PFSK-1 (cell line): ENCODE data around the gene NAT9. TPM values are rescaled to one million over a fixed set of nuclear protein-coding genes. Genes with fewer than 3 reads are reported as not detected.

Source experiments
- FOXP2 ChIP-seq: optimal IDR thresholded peaks from 2 replicates; pipeline ENCODE3; 2011; ENCODE audit warnings: borderline replicate concordance, control low read depth, inconsistent platforms; ENCODE audit not compliant: insufficient read depth; ENCODE audit errors: extremely low read length, extremely low read depth
- POLR2AphosphoS5 ChIP-seq: IDR thresholded peaks from 2 replicates; pipeline ENCODE4 v1.6.1; 2012; ENCODE audit warnings: low read depth, mild to moderate bottlenecking, control low read depth, low read length, moderate library complexity
- REST ChIP-seq, 2 experiments: IDR thresholded peaks; 2 replicates each; pipeline versions ENCODE4 v1.6.1 to v1.8.0; 2011 to 2012; ENCODE audit warnings: low read depth in 2 of 2, low read length in 2 of 2, control low read depth in 1 of 2, inconsistent platforms in 1 of 2, mild to moderate bottlenecking in 1 of 2, moderate library complexity in 1 of 2; ENCODE audit not compliant: insufficient read depth in 1 of 2
- SIN3A ChIP-seq: IDR thresholded peaks from 2 replicates; pipeline ENCODE4 v1.6.1; 2012; ENCODE audit warnings: mild to moderate bottlenecking, low read length, moderate library complexity, borderline replicate concordance; ENCODE audit not compliant: insufficient read depth
- TAF1 ChIP-seq: IDR thresholded peaks from 2 replicates; pipeline ENCODE4 v1.6.1; 2012; ENCODE audit warnings: low read length, control low read depth, borderline replicate concordance; ENCODE audit not compliant: insufficient read depth
- polyA plus RNA-seq: library from polyadenylated mRNA; unstranded; fragments of >200 nt; gene quantifications from one replicate; pipeline ENCODE4 v1.2.1, GENCODE V29; 2012; ENCODE audit warnings: low read depth, missing spikeins; ENCODE audit not compliant: insufficient read length

NAT9 gene
- polyA plus RNA-seq, result 78.2 TPM

- TF ChIP-seq REST (IDR thresholded peaks at IDR 0.05; ENCODE audit: insufficient read depth in 1 of 2, low read depth in 2 of 2, low read length in 2 of 2), result peak; percentile 69 to 85; a peak in 3 of 4 replicates
- TF ChIP-seq TAF1, result 0 out of 2 replicates have a peak, but pooled peaks have one; percentile 26
- no peak; the same call in 1 of the 2 replicates for TF ChIP-seq SIN3A
- peak; percentile 86 for TF ChIP-seq FOXP2
- TF ChIP-seq POLR2AphosphoS5, result no peak; the same call in 1 of the 2 replicates
These were observed at the start of gene NAT9 for GRCh38 chr17:74776044-74776962. Gene NAT9 (minus strand): TSS chr17:74776345. CDS start chr17:74775698, 647 bp downstream.

GRCh38 chr17:74824961-74825627 lies 48.9 kb upstream of the NAT9 start:
- no peak for TF ChIP-seq SIN3A
- TF ChIP-seq TAF1, result no peak
- no peak for TF ChIP-seq FOXP2
- TF ChIP-seq POLR2AphosphoS5, result no peak
- no peak for TF ChIP-seq REST (IDR thresholded peaks at IDR 0.05; ENCODE audit: insufficient read depth in 1 of 2, low read depth in 2 of 2, low read length in 2 of 2)

- no peak for TF ChIP-seq FOXP2
- no peak for TF ChIP-seq REST (IDR thresholded peaks at IDR 0.05; ENCODE audit: insufficient read depth in 1 of 2, low read depth in 2 of 2, low read length in 2 of 2)
- TF ChIP-seq TAF1, result no peak
- no peak for TF ChIP-seq POLR2AphosphoS5
- no peak for TF ChIP-seq SIN3A
These were observed 46.8 kb upstream of the NAT9 start for GRCh38 chr17:74822939-74823367.

- no peak for TF ChIP-seq TAF1
- no peak for TF ChIP-seq SIN3A
These were observed 46.3 kb upstream of the NAT9 start for GRCh38 chr17:74822335-74822938.

- no peak for TF ChIP-seq SIN3A
- no peak for TF ChIP-seq POLR2AphosphoS5
- TF ChIP-seq FOXP2, result no peak
- TF ChIP-seq REST (IDR thresholded peaks at IDR 0.05; ENCODE audit: insufficient read depth in 1 of 2, low read depth in 2 of 2, low read length in 2 of 2), result no peak
- no peak for TF ChIP-seq TAF1
These were observed 45.6 kb upstream of the NAT9 start for GRCh38 chr17:74821655-74822334.
